Activated T-helper 17 cell treated with anti-CD3 and anti-CD28 coated beads, Interleukin-2, amount 50 U/mL, for 72 hours (primary cell): ENCODE results near the gene CNOT10. TPM values are rescaled to one million over a fixed set of nuclear protein-coding genes. Genes with fewer than 3 reads are reported as not detected.
"Not testable (repeated sequence)": the region's sequence is repeated elsewhere in the genome, so short reads cannot be mapped to it uniquely, and the experiment has no call there.

Experiments used
- ATAC-seq: fragments of 150-1000 bp; cut with Tn5 transposase; replicated peaks from 2 replicates; pipeline ENCODE4 v1.10.0; 2021; ENCODE audit warnings: mild to moderate bottlenecking, moderate library complexity
- H3K27ac Mint-ChIP-seq: one replicate; pipeline ENCODE4 v1.8.0; 2022; ENCODE audit warnings: mixed read lengths
- H3K27me3 Mint-ChIP-seq: one replicate; pipeline ENCODE4 v1.8.0; 2022; ENCODE audit warnings: mixed read lengths
- H3K36me3 Mint-ChIP-seq: one replicate; pipeline ENCODE4 v1.8.0; 2022; ENCODE audit warnings: low read depth, mild to moderate bottlenecking, mixed read lengths
- H3K4me1 Mint-ChIP-seq: one replicate; pipeline ENCODE4 v1.8.0; 2022; ENCODE audit warnings: mixed read lengths
- H3K4me3 Mint-ChIP-seq: one replicate; pipeline ENCODE4 v1.8.0; 2022; ENCODE audit warnings: mild to moderate bottlenecking, mixed read lengths
- H3K9me3 Mint-ChIP-seq: one replicate; pipeline ENCODE4 v1.8.0; 2022; ENCODE audit warnings: mixed read lengths
- total RNA-seq, 2 donors: library from RNA; stranded (reverse); gene quantifications; one replicate each; pipeline ENCODE4 v1.2.3, GENCODE V29; 2022

CNOT10 gene
- total RNA-seq, 2 donors from 2014 or later, result 58.9 to 68.1 TPM

DNA sequence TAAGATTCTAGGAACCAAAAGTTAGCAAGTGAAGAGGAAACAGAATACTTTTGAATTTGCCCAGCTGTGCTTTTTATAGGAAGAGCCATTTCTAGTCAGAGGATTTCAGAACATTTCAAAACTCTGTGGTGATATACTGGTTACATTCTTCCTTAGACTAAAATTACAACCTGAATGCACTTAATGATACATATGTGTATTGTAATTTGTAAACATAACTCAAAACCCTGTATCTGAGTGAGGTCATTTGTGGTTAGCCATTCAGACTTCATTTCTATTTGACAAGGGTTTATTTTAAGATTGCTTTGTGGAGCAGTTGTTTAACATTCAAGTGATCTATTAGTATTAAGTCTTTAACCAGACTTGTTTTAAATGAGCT is 73.4 kb downstream of the CNOT10 start:
- H3K4me1 Mint-ChIP-seq, result no peaks in the 10 kb centered on the region
- no peaks in the 10 kb centered on the region for H3K27me3 Mint-ChIP-seq
- H3K27ac Mint-ChIP-seq, result peak overlapping the region; percentile 2
- no peaks in the 10 kb centered on the region for H3K9me3 Mint-ChIP-seq
- no peak overlapping the region for H3K4me3 Mint-ChIP-seq
- H3K36me3 Mint-ChIP-seq, result peaks cover 55% of the 10 kb centered on the region
- peak; percentile 59 for ATAC-seq

GRCh38 chr3:32759342-32759741 is 74.4 kb downstream of the CNOT10 start:
- Mint-ChIP-seq H3K9me3 (no peaks in the 10 kb centered on the region), H3K27me3 (no peaks in the 10 kb centered on the region), H3K27ac (no peak overlapping the region), H3K36me3 (peaks cover 60% of the 10 kb centered on the region), H3K4me1 (no peaks in the 10 kb centered on the region), H3K4me3 (no peak overlapping the region)
- no peak for ATAC-seq

- H3K27me3 Mint-ChIP-seq, result no peaks in the 10 kb centered on the region
- H3K36me3 Mint-ChIP-seq, result peaks cover 92% of the 10 kb centered on the region
- H3K4me3 Mint-ChIP-seq, result no peak overlapping the region
- ATAC-seq, result no peak
- H3K4me1 Mint-ChIP-seq, result no peaks in the 10 kb centered on the region
- no peak overlapping the region for H3K27ac Mint-ChIP-seq
- no peaks in the 10 kb centered on the region for H3K9me3 Mint-ChIP-seq
Observed at GRCh38 chr3:32764481-32764880, 79.5 kb downstream of the CNOT10 start.

GRCh38 chr3:32778389-32778788 is 93.4 kb downstream of the CNOT10 start:
- Mint-ChIP-seq H3K4me1 (peaks cover 11% of the 10 kb centered on the region), H3K27me3 (peaks cover 6% of the 10 kb centered on the region), H3K9me3 (no peaks in the 10 kb centered on the region), H3K4me3 (no peak overlapping the region), H3K27ac (no peak overlapping the region), H3K36me3 (peaks cover 16% of the 10 kb centered on the region)
- peak; percentile 47 for ATAC-seq

- H3K4me3 Mint-ChIP-seq, result peak overlapping the region; percentile 80
- ATAC-seq, result no peak
- H3K9me3 Mint-ChIP-seq, result no peaks in the 10 kb centered on the region
- peaks cover 11% of the 10 kb centered on the region for H3K4me1 Mint-ChIP-seq
- H3K27me3 Mint-ChIP-seq, result peaks cover 6% of the 10 kb centered on the region
- H3K27ac Mint-ChIP-seq, result no peak overlapping the region
- H3K36me3 Mint-ChIP-seq, result no peaks in the 10 kb centered on the region
Observed at GRCh38 chr3:32780071-32780734, 95.2 kb downstream of the CNOT10 start.

GRCh38 chr3:32780735-32781210 is 95.8 kb downstream of the CNOT10 start:
- H3K4me1 Mint-ChIP-seq, result peaks cover 11% of the 10 kb centered on the region
- H3K27me3 Mint-ChIP-seq, result peaks cover 6% of the 10 kb centered on the region
- peak overlapping the region; percentile 80 for H3K4me3 Mint-ChIP-seq
- H3K27ac Mint-ChIP-seq, result no peak overlapping the region
- H3K9me3 Mint-ChIP-seq, result no peaks in the 10 kb centered on the region
- no peaks in the 10 kb centered on the region for H3K36me3 Mint-ChIP-seq
- ATAC-seq, result peak; percentile 28

DNA sequence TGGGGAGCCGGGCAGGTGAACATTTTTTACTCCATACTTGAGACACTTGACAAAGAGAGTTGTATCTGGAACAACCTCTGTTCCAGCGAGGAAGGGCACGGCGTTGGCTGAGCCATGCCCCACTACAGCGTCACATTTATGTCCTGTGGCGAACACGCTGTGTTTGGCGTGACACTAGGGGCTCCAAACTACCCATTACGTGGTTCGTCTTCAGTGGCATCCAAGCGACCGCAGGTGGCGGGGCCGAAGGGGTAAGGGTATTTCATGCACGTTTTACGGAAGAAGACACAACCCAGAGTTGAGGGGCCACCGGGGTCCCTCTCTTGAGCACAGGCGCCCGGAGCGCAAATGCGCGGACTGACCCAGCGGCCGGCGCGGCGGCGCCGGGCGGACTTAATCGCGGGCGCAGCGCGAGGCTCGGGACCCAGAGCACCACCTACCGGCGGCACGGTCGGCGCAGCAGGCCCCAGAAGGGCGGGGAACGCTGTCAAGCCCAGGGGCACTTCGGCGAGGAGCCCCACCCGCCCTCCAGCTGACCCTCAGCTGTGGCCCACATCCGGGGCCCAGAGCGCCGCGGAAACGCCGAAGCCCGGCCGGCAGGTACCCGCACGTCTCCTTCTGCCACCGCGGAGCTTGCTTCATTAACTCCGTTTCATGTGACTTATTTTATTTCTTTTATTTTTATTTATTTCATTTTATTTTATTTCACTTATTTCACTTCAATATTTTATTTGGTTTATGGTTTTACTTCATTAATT is 96.4 kb downstream of the CNOT10 start:
- Mint-ChIP-seq H3K27ac (no peak overlapping the region), H3K36me3 (no peaks in the 10 kb centered on the region)
- ATAC-seq, result peak; percentile 92

GRCh38 chr3:32781969-32782270 is 96.9 kb downstream of the CNOT10 start:
- not testable (repeated sequence) for H3K27me3 Mint-ChIP-seq, H3K36me3 Mint-ChIP-seq, H3K9me3 Mint-ChIP-seq, H3K27ac Mint-ChIP-seq, ATAC-seq
- peak overlapping the region; percentile 80 for H3K4me3 Mint-ChIP-seq
- H3K4me1 Mint-ChIP-seq, result peaks cover 11% of the 10 kb centered on the region

More for the DNA sequence above, 96.4 kb downstream of the CNOT10 start:
- H3K27me3 Mint-ChIP-seq, result peaks cover 6% of the 10 kb centered on the region
- no peaks in the 10 kb centered on the region for H3K9me3 Mint-ChIP-seq
- H3K4me1 Mint-ChIP-seq, result peaks cover 11% of the 10 kb centered on the region
- H3K4me3 Mint-ChIP-seq, result peak overlapping the region; percentile 80

DNA sequence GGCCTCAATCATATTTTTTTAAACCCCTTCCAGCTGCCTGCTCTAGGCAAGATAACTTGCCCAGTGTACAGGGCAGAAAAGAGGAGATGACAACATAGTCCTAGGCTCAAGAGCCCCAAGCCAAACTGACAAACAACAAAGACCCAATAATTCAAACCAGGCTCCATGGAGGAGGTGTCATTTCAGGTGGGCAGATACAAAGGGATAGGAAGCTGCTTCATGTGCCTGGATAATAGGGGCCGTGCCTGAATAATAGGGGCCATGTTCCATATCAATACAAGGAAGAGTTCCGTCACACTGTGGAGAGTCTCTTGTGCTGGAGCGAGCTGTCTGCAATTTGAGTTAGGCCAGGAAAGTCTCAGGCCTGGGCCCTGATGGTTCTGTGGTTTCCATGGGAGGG is 97.4 kb downstream of the CNOT10 start:
- ATAC-seq, result no peak
- H3K9me3 Mint-ChIP-seq, result no peaks in the 10 kb centered on the region
- peaks cover 11% of the 10 kb centered on the region for H3K4me1 Mint-ChIP-seq
- no peaks in the 10 kb centered on the region for H3K36me3 Mint-ChIP-seq
- no peak overlapping the region for H3K27ac Mint-ChIP-seq
- H3K27me3 Mint-ChIP-seq, result peaks cover 6% of the 10 kb centered on the region
- H3K4me3 Mint-ChIP-seq, result peak overlapping the region; percentile 80

DNA sequence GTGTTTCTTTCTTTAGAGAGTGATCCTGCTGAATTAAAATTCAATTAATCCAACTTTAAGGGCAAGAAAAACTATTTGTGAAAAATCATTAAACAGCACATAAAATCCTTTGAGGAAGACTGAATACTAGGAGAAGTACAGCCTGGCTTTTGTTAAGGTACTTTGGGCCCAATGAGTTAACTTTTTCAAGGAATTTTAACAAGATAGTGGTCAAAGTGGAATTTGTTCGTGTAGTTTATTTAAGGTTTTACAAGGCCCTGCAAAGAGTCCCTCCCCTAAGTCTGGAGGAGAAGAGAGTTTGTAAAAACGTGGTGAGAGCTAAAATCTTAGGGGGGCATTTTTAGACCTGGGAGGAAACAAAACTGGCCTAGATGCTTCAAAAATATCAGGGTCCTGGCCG is 106.8 kb downstream of the CNOT10 start:
- no peak for ATAC-seq
- no peak overlapping the region for H3K27ac Mint-ChIP-seq
- no peaks in the 10 kb centered on the region for H3K36me3 Mint-ChIP-seq
- H3K4me3 Mint-ChIP-seq, result no peak overlapping the region
- H3K27me3 Mint-ChIP-seq, result peaks cover 4% of the 10 kb centered on the region
- no peaks in the 10 kb centered on the region for H3K9me3 Mint-ChIP-seq
- H3K4me1 Mint-ChIP-seq, result peaks cover 5% of the 10 kb centered on the region

DNA sequence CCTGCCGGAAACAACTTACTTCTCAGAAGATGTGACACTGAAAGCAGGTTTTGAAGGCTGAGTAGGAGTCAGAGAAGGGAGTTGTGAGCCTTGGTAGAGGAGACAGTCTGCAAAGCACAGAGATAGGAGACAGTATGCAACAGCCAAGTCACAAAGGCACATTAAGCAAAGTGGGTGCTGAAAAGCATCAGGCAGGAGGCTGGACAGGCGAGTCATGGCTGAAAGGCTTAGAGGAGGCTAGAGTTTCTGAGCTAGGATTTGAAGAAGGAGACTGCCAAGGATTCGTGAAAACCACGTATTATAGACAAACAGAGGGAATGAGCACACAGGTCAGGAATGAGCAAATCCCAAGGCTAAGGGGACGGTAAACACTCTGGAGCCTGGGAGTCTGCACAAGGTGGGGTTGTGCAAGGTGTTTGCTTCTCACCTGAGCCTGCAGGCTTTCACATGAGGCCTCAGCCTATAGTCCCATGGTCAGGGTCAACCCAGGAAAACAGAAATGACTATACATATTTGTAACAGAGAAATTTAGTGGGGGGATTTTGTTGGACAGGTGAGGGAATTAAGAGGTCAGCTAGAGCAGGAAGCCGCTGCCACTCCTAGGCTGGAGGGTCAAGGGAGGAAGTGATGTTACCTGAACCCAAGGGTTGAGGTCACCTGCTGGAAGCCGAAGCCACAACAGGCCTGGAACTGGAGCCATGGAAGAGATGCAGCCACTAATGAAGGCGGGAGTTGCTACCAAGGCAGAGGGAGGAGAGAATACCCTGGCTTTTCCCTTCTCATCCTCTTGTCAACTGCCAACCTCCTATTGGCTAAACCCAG is 109.7 kb downstream of the CNOT10 start:
- Mint-ChIP-seq H3K36me3 (no peaks in the 10 kb centered on the region), H3K27me3 (peaks cover 8% of the 10 kb centered on the region), H3K27ac (no peak overlapping the region), H3K4me1 (peaks cover 5% of the 10 kb centered on the region), H3K9me3 (no peaks in the 10 kb centered on the region), H3K4me3 (no peak overlapping the region)
- ATAC-seq, result no peak

DNA sequence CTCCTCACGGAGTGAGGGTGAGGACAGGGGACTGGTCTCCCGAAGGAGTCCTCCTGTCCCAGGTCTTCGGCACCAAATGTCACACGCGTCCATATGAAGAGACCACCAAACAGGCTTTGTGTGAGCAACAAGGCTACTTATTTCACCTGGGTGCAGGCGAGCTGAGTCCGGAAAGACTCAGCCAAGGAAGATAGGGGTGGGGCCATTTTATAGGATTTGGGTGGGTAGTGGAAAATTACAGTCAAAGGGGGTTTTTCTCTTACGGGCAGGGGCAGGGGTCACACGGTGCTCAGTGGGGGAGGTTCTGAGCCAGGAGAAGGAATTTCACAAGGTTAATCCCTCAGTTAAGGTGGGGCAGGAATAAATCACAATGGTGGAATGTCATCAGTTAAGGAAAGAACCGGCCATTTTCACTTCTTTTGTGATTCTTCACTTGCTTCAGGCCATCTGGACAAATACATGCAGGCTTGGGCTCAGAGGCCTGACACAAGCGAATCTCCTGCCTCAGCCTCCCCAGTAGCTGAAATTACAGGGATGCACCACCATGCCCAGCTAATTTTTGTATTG is 111.5 kb downstream of the CNOT10 start:
- not testable (repeated sequence) for H3K9me3 Mint-ChIP-seq, H3K27ac Mint-ChIP-seq, H3K4me3 Mint-ChIP-seq, H3K4me1 Mint-ChIP-seq, ATAC-seq, H3K27me3 Mint-ChIP-seq, H3K36me3 Mint-ChIP-seq

GRCh38 chr3:32797776-32798175 is 112.8 kb downstream of the CNOT10 start:
- Mint-ChIP-seq H3K9me3 (no peaks in the 10 kb centered on the region), H3K36me3 (no peaks in the 10 kb centered on the region), H3K4me1 (peaks cover 5% of the 10 kb centered on the region), H3K27ac (no peak overlapping the region), H3K27me3 (peaks cover 8% of the 10 kb centered on the region), H3K4me3 (no peak overlapping the region)
- ATAC-seq, result no peak

- not testable (repeated sequence) for H3K27me3 Mint-ChIP-seq, H3K27ac Mint-ChIP-seq, H3K36me3 Mint-ChIP-seq, H3K4me1 Mint-ChIP-seq, H3K4me3 Mint-ChIP-seq, ATAC-seq, H3K9me3 Mint-ChIP-seq
Observed at GRCh38 chr3:32801440-32801839, 116.5 kb downstream of the CNOT10 start.
